ENCODE measurements around the gene MED12.

The MED12 gene

GRCh38 chrX:71082822-71083221, 35.6 kb upstream of the MED12 start:
- H3K9ac ChIP-seq, result no peak overlapping the region
- no peaks in the 10 kb centered on the region for H3K9me3 ChIP-seq (ENCODE audit: control insufficient read depth, low read length)
- H3K27ac ChIP-seq, result no peak overlapping the region
- H3K36me3 ChIP-seq (ENCODE audit: control insufficient read depth, insufficient read depth, low read length), result no peaks in the 10 kb centered on the region
- no peaks in the 10 kb centered on the region for H3K79me2 ChIP-seq
- H3K4me2 ChIP-seq (ENCODE audit: low read length), result no peak overlapping the region
- H3K4me3 ChIP-seq (ENCODE audit: low read depth, low read length), result no peak overlapping the region
- no peak overlapping the region for H2AFZ ChIP-seq
- H3K27me3 ChIP-seq (ENCODE audit: control insufficient read depth, insufficient read depth, low read length), result no peaks in the 10 kb centered on the region
- TF ChIP-seq CTCF (IDR thresholded peaks at IDR 0.05), result no peak
- H3K4me1 ChIP-seq, result no peaks in the 10 kb centered on the region

- H3K9me3 ChIP-seq (ENCODE audit: control insufficient read depth, low read length), result no peaks in the 10 kb centered on the region
- no peak overlapping the region for H3K4me3 ChIP-seq (ENCODE audit: low read depth, low read length)
- no peaks in the 10 kb centered on the region for H3K36me3 ChIP-seq (ENCODE audit: control insufficient read depth, insufficient read depth, low read length)
- H3K79me2 ChIP-seq, result no peaks in the 10 kb centered on the region
- no peak overlapping the region for H3K27ac ChIP-seq
- no peaks in the 10 kb centered on the region for H3K27me3 ChIP-seq (ENCODE audit: control insufficient read depth, insufficient read depth, low read length)
- no peaks in the 10 kb centered on the region for H3K4me1 ChIP-seq
- no peak overlapping the region for H3K4me2 ChIP-seq (ENCODE audit: low read length)
- H2AFZ ChIP-seq, result no peak overlapping the region
- H3K9ac ChIP-seq, result no peak overlapping the region
- no peak for TF ChIP-seq CTCF (IDR thresholded peaks at IDR 0.05)
Measured at GRCh38 chrX:71085900-71086299, 32.5 kb upstream of the MED12 start.

- Histone ChIP-seq H3K79me2 (no peaks in the 10 kb centered on the region), H3K9ac (no peak overlapping the region), H3K4me2 (ENCODE audit: low read length) (no peak overlapping the region), H3K4me3 (ENCODE audit: low read depth, low read length) (no peak overlapping the region), H2AFZ (no peak overlapping the region), H3K4me1 (no peaks in the 10 kb centered on the region), H3K27ac (no peak overlapping the region), H3K36me3 (ENCODE audit: control insufficient read depth, insufficient read depth, low read length) (no peaks in the 10 kb centered on the region), H3K9me3 (ENCODE audit: control insufficient read depth, low read length) (no peaks in the 10 kb centered on the region), H3K27me3 (ENCODE audit: control insufficient read depth, insufficient read depth, low read length) (no peaks in the 10 kb centered on the region)
- TF ChIP-seq CTCF (IDR thresholded peaks at IDR 0.05), result no peak
Measured at GRCh38 chrX:71091263-71091662, 27.1 kb upstream of the MED12 start.

- Histone ChIP-seq H3K4me1 (no peaks in the 10 kb centered on the region), H3K79me2 (no peaks in the 10 kb centered on the region), H3K4me2 (ENCODE audit: low read length) (peak overlapping the region; percentile 68), H3K27ac (no peak overlapping the region), H3K9me3 (ENCODE audit: control insufficient read depth, low read length) (no peaks in the 10 kb centered on the region), H3K9ac (no peak overlapping the region), H3K36me3 (ENCODE audit: control insufficient read depth, insufficient read depth, low read length) (no peaks in the 10 kb centered on the region), H2AFZ (peak overlapping the region; percentile 78), H3K27me3 (ENCODE audit: control insufficient read depth, insufficient read depth, low read length) (no peaks in the 10 kb centered on the region), H3K4me3 (ENCODE audit: low read depth, low read length) (peak overlapping the region; percentile 68)
- TF ChIP-seq CTCF (IDR thresholded peaks at IDR 0.05), result no peak
Measured at GRCh38 chrX:71095033-71095432, 23.4 kb upstream of the MED12 start.

- Histone ChIP-seq H2AFZ (peak within 1 kb of the TSS; percentile 78), H3K9me3 (ENCODE audit: control insufficient read depth, low read length) (no peaks in the 10 kb centered on the region), H3K27me3 (ENCODE audit: control insufficient read depth, insufficient read depth, low read length) (no peaks in the 10 kb centered on the region), H3K79me2 (no peaks in the 10 kb centered on the region), H3K4me3 (ENCODE audit: low read depth, low read length) (peak within 1 kb of the TSS; percentile 68), H3K27ac (no peak within 1 kb of the TSS), H3K4me1 (no peaks in the 10 kb centered on the region), H3K4me2 (ENCODE audit: low read length) (peak within 1 kb of the TSS; percentile 68), H3K9ac (no peak within 1 kb of the TSS), H3K36me3 (ENCODE audit: control insufficient read depth, insufficient read depth, low read length) (no peaks in the 10 kb centered on the region)
- TF ChIP-seq CTCF (IDR thresholded peaks at IDR 0.05), result no peak
Measured at GRCh38 chrX:71095555-71095980, 22.8 kb upstream of the MED12 start, which contains the start of gene FOXO4. TSS of gene FOXO4 (plus strand) at chrX:71095851. CDS start at chrX:71096529, 678 bp downstream.
